Suprapubic skin (tissue), 4 donors: ENCODE results near the gene LRRC61.

Experiments used
- POLR2A ChIP-seq, 2 donors: fragments of 450-650 bp; IDR thresholded peaks; one replicate each; pipeline ENCODE4 v1.6.1; 2017; ENCODE audit warnings: antibody characterized with exemption in 2 of 2, mild to moderate bottlenecking in 2 of 2, moderate library complexity in 2 of 2
- POLR2AphosphoS5 ChIP-seq, 3 donors: sonication (generic); formaldehyde crosslinking; IDR thresholded peaks; one replicate each; pipeline ENCODE4 v1.6.1; 2017; ENCODE audit warnings: antibody characterized with exemption in 3 of 3
- TF ChIP-seq, protein P1 (sequence below), 2 donors: fragments of 200-600 bp in 1 of 2; fragments of 450-650 bp in 1 of 2; sonication (generic) in 1 of 2; IDR thresholded peaks; one replicate each; pipeline ENCODE4 v1.5.1; 2016 to 2019; ENCODE audit warnings: antibody characterized with exemption in 2 of 2, mild to moderate bottlenecking in 1 of 2, moderate library complexity in 1 of 2

DNA sequence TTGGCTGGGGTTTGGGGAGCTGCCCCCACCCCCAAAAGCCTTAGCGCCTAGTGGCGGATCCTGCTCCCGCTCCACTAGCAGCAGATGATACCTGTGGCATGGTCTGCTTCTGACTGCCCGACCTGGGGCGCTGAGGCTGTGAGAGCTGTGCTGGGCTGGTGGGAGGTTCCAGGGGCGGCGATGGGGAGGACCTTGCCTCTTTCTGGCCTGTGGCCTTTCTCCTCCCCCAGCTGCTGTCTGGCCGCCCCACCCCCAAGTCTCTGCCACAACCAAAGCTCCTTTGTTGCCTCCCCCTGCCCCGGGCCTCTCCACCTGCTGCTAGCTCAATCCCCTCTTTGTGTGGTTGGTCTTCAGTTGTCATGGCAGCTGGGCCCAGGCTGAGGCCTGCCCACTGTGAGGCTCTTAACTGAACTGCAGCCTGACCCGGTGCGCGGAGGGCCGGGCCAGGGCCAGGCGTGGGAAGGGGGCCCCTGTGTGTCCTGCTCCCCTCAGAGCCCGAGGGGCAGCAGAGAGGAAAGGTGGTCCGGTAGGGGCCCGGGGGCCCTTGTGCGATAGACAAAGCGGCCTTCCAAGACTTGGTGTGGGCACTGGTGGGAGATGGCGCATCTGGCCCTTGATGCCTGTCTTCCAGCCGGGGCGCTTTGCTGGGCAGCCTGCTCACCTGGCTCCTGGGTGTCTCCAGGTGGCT, 60.7 kb downstream of the LRRC61 start:
- TF ChIP-seq, protein P1, sequence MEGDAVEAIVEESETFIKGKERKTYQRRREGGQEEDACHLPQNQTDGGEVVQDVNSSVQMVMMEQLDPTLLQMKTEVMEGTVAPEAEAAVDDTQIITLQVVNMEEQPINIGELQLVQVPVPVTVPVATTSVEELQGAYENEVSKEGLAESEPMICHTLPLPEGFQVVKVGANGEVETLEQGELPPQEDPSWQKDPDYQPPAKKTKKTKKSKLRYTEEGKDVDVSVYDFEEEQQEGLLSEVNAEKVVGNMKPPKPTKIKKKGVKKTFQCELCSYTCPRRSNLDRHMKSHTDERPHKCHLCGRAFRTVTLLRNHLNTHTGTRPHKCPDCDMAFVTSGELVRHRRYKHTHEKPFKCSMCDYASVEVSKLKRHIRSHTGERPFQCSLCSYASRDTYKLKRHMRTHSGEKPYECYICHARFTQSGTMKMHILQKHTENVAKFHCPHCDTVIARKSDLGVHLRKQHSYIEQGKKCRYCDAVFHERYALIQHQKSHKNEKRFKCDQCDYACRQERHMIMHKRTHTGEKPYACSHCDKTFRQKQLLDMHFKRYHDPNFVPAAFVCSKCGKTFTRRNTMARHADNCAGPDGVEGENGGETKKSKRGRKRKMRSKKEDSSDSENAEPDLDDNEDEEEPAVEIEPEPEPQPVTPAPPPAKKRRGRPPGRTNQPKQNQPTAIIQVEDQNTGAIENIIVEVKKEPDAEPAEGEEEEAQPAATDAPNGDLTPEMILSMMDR (IDR thresholded peaks at IDR 0.05): no peak
- TF ChIP-seq POLR2AphosphoS5 (IDR thresholded peaks at IDR 0.05) (no peak), POLR2A (IDR thresholded peaks at IDR 0.05) (no peak)
